HUES6 (cell line): ENCODE data around the gene ZFHX3.

Experiments used
- H3K27ac ChIP-seq: 2 replicates; pipeline ENCODE4 v1.7.0; 2013; ENCODE audit warnings: low read depth, mild to moderate bottlenecking, low read length, inconsistent platforms
- H3K27me3 ChIP-seq: 2 replicates; pipeline ENCODE4 v1.6.1; 2013; ENCODE audit warnings: low read length; ENCODE audit not compliant: control insufficient read depth, insufficient read depth
- H3K36me3 ChIP-seq: 2 replicates; pipeline ENCODE4 v1.6.1; 2013; ENCODE audit warnings: low read length; ENCODE audit not compliant: control insufficient read depth, insufficient read depth
- H3K4me1 ChIP-seq: 2 replicates; pipeline ENCODE4 v1.6.1; 2013; ENCODE audit warnings: low read length; ENCODE audit not compliant: control insufficient read depth, insufficient read depth
- H3K4me3 ChIP-seq: 2 replicates; pipeline ENCODE4 v1.5.1; 2013; ENCODE audit warnings: low read depth, low read length
- H3K9ac ChIP-seq: one replicate; pipeline ENCODE4 v1.6.1; 2013; ENCODE audit warnings: mild to moderate bottlenecking, low read length
- H3K9me3 ChIP-seq: 2 replicates; pipeline ENCODE4 v1.6.1; 2013; ENCODE audit warnings: low read depth, low read length; ENCODE audit not compliant: control insufficient read depth, insufficient read depth

Gene ZFHX3

DNA sequence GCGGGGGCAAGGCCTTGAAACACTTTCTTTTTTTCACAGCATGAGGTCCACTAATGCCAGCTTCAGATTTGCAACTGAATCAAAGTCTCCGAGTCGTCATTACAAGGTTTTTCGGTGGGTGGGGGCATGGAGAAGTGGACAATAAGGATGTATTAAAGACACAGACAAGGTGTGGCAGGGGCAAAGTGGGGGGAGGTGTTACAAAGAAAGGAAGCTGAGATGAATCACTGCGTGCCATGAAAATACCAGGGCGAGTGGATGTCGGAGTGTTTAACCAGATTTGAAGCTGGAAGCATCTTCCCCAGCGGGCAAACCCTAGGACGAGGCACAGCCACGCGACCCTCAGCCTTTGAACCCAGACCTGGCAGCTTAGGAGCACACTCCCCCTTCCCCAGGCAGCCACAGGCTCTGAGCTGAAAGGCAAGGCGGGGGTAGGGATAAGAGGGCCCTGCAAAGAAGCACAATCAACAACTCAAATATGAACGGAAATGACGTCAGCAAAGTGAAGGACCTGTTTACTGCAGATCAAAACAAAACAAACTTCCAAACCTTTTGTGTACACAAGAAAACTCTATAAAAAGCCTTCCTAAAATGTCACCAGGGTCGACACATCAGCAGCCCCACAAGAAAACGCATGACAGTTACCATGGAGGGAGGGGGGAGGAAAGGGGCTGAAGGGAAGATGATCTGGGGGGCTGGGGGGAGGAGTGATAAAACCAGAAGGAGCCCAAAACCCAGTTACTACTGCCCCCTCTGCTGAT, 5.6 kb upstream of the ZFHX3 start:
- no peak overlapping the region for H3K27ac ChIP-seq
- peak overlapping the region; percentile 50 for H3K4me3 ChIP-seq
- peaks cover 91% of the 10 kb centered on the region for H3K27me3 ChIP-seq
- H3K9me3 ChIP-seq = no peaks in the 10 kb centered on the region
- H3K4me1 ChIP-seq = peaks cover 81% of the 10 kb centered on the region
- H3K36me3 ChIP-seq = no peaks in the 10 kb centered on the region
- H3K9ac ChIP-seq = peak overlapping the region; percentile 63

GRCh38 chr16:73053038-73053363, 5.1 kb upstream of the ZFHX3 start:
- no peaks in the 10 kb centered on the region for H3K9me3 ChIP-seq
- H3K4me3 ChIP-seq = peak overlapping the region; percentile 50
- peaks cover 94% of the 10 kb centered on the region for H3K27me3 ChIP-seq
- H3K36me3 ChIP-seq = no peaks in the 10 kb centered on the region
- H3K9ac ChIP-seq = no peak overlapping the region
- H3K4me1 ChIP-seq = peaks cover 84% of the 10 kb centered on the region
- H3K27ac ChIP-seq = no peak overlapping the region

DNA sequence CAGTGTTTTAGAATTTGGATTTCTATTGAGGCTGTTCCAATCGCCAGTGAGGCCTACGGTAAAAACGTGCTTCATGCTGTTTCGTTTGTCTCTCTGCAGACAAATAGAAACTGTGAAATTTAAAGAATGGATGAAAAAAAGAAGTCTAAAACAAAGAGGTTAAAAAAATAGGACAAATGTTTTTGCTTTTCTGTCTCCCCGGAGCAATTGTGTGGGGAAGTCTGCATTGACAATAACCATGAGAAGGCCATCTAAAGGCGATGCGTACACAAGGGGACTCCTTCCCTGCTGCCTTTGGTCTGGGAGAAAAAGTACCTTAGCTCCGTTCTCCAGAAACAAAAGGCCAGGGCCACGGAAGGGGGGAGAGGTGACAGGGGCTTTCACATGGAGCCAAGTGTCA, 4.6 kb upstream of the ZFHX3 start:
- Histone ChIP-seq H3K27me3 (peaks cover 96% of the 10 kb centered on the region), H3K36me3 (no peaks in the 10 kb centered on the region), H3K4me1 (peaks cover 84% of the 10 kb centered on the region), H3K4me3 (peak overlapping the region; percentile 50; the same call in 1 of the 2 replicates), H3K9me3 (no peaks in the 10 kb centered on the region), H3K9ac (no peak overlapping the region), H3K27ac (no peak overlapping the region)

- H3K36me3 ChIP-seq = no peaks in the 10 kb centered on the region
- H3K4me3 ChIP-seq = no peak overlapping the region
- no peak overlapping the region for H3K9ac ChIP-seq
- H3K27me3 ChIP-seq = peaks cover 96% of the 10 kb centered on the region
- no peak overlapping the region for H3K27ac ChIP-seq
- peaks cover 86% of the 10 kb centered on the region for H3K4me1 ChIP-seq
- no peaks in the 10 kb centered on the region for H3K9me3 ChIP-seq
Measured at GRCh38 chr16:73051961-73052360, 4.0 kb upstream of the ZFHX3 start.

DNA sequence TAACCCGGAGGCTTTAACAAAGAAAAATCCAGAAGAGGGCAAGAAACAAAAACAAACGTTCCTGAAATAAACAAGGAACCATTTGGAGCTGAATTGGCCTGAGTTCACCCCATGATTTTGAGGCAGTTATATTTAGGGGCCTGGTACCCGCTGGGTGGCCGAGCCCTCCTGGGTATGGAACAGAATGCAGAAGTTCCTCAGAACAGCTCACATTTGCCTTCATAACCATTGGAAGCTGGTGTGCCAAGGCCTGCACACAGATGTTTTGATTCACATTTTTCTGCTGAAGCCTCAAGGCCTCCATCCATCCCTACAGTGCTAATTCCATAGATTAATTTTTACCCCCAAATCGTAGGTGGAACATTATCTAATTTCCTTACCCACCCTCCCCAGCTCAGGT, 3.3 kb upstream of the ZFHX3 start:
- H3K9ac ChIP-seq = no peak overlapping the region
- no peaks in the 10 kb centered on the region for H3K9me3 ChIP-seq
- H3K27ac ChIP-seq = no peak overlapping the region
- no peak overlapping the region for H3K4me3 ChIP-seq
- H3K27me3 ChIP-seq = peaks cover 96% of the 10 kb centered on the region
- peaks cover 86% of the 10 kb centered on the region for H3K4me1 ChIP-seq
- no peaks in the 10 kb centered on the region for H3K36me3 ChIP-seq

- H3K4me1 ChIP-seq = peaks cover 83% of the 10 kb centered on the region
Measured at GRCh38 chr16:73050201-73051099, 2.5 kb upstream of the ZFHX3 start.

GRCh38 chr16:73049511-73049910, 1.6 kb upstream of the ZFHX3 start:
- Histone ChIP-seq H3K27ac (no peak overlapping the region), H3K9me3 (no peaks in the 10 kb centered on the region), H3K4me3 (no peak overlapping the region), H3K27me3 (peaks cover 95% of the 10 kb centered on the region), H3K9ac (no peak overlapping the region), H3K4me1 (peaks cover 74% of the 10 kb centered on the region), H3K36me3 (no peaks in the 10 kb centered on the region)

More at GRCh38 chr16:73050201-73051099, 2.5 kb upstream of the ZFHX3 start:
- Histone ChIP-seq H3K9ac (no peak overlapping the region), H3K36me3 (no peaks in the 10 kb centered on the region), H3K27me3 (peaks cover 95% of the 10 kb centered on the region), H3K9me3 (no peaks in the 10 kb centered on the region), H3K27ac (no peak overlapping the region), H3K4me3 (no peak overlapping the region)

DNA sequence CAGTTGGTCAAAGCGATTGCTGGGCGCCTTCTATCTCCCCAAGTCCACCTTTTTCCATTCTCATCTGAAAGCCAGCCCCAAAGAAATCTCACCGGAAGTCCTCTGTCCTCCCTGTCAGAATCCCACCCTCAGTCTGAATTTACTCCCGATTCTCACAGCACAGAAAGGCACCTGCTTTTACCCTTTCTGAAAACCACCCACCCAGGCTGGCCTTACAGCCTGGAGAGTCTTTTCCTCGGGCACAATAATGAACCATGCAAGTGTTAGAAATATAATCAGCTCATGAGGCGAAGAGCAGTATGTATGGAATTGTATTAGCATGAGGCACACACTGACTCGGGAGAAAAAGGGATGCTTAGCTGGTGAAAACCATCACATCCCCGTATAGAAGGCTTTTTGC, 1.2 kb upstream of the ZFHX3 start:
- Histone ChIP-seq H3K27me3 (peaks cover 95% of the 10 kb centered on the region), H3K4me3 (peak overlapping the region; percentile 66)

GRCh38 chr16:73048292-73049080, 558 bp upstream of the ZFHX3 start:
- no peaks in the 10 kb centered on the region for H3K36me3 ChIP-seq
- H3K9me3 ChIP-seq = no peaks in the 10 kb centered on the region
- H3K4me1 ChIP-seq = peaks cover 76% of the 10 kb centered on the region
- peak overlapping the region; percentile 66 for H3K4me3 ChIP-seq
- peak overlapping the region; percentile 66 for H3K9ac ChIP-seq
- peaks cover 95% of the 10 kb centered on the region for H3K27me3 ChIP-seq
- no peak overlapping the region for H3K27ac ChIP-seq

More for the DNA sequence above, 1.2 kb upstream of the ZFHX3 start:
- H3K27ac ChIP-seq = no peak overlapping the region
- H3K9ac ChIP-seq = peak overlapping the region; percentile 66
- H3K4me1 ChIP-seq = peaks cover 76% of the 10 kb centered on the region
- H3K9me3 ChIP-seq = no peaks in the 10 kb centered on the region
- H3K36me3 ChIP-seq = no peaks in the 10 kb centered on the region

- Histone ChIP-seq H3K4me1 (peaks cover 75% of the 10 kb centered on the region), H3K4me3 (peak overlapping the region; percentile 66), H3K36me3 (no peaks in the 10 kb centered on the region), H3K9me3 (no peaks in the 10 kb centered on the region), H3K27ac (no peak overlapping the region), H3K27me3 (peaks cover 95% of the 10 kb centered on the region), H3K9ac (peak overlapping the region; percentile 71)
Measured at GRCh38 chr16:73047221-73047535, 750 bp downstream of the ZFHX3 start.

- no peak overlapping the region for H3K27ac ChIP-seq
- H3K4me3 ChIP-seq = peak overlapping the region; percentile 66
Measured at GRCh38 chr16:73046849-73047214, 1.1 kb downstream of the ZFHX3 start.

More at GRCh38 chr16:73046849-73047214, 1.1 kb downstream of the ZFHX3 start:
- Histone ChIP-seq H3K4me1 (peaks cover 72% of the 10 kb centered on the region), H3K36me3 (no peaks in the 10 kb centered on the region), H3K9ac (no peak overlapping the region), H3K27me3 (peaks cover 95% of the 10 kb centered on the region), H3K9me3 (no peaks in the 10 kb centered on the region)
